SK-N-SH treated with all-trans-retinoic acid at 6 μM for 48 hours (cell line): Measurements from ENCODE around the gene L3HYPDH.

Source experiments
- ATAC-seq: fragments of 200-7000 bp; cut with Tn5 transposase; 3 replicates; pipeline ENCODE4 v1.9.1; 2020; ENCODE audit warnings: mild to moderate bottlenecking, moderate library complexity
- ARNTL ChIP-seq: fragments of 450-650 bp; formaldehyde crosslinking; IDR thresholded peaks from 2 replicates; pipeline ENCODE4 v1.5.0; 2020; ENCODE audit warnings: low read depth, mild to moderate bottlenecking, moderate library complexity, borderline replicate concordance
- BACH2 ChIP-seq: fragments of 250-450 bp; sonication (Bioruptor Pico); IDR thresholded peaks from 2 replicates; pipeline ENCODE4 v1.9.0; 2021; ENCODE audit warnings: mild to moderate bottlenecking, borderline replicate concordance
- CSDC2 ChIP-seq: fragments of 250-450 bp; sonication (Bioruptor Pico); IDR thresholded peaks from 2 replicates; pipeline ENCODE4 v1.5.0; 2020; ENCODE audit warnings: mild to moderate bottlenecking, moderate library complexity
- ESRRG ChIP-seq: fragments of 250-450 bp; sonication (Bioruptor Pico); IDR thresholded peaks from 2 replicates; pipeline ENCODE4 v1.6.1; 2021; ENCODE audit warnings: mild to moderate bottlenecking
- GLIS3 ChIP-seq: fragments of 250-450 bp; sonication (Bioruptor Pico); IDR thresholded peaks from 2 replicates; pipeline ENCODE4 v1.5.0; 2020; ENCODE audit warnings: mild to moderate bottlenecking, moderate library complexity
- ISL1 ChIP-seq: fragments of 250-450 bp; sonication (Bioruptor Pico); IDR thresholded peaks from 2 replicates; pipeline ENCODE4 v2.1.2; 2022; ENCODE audit warnings: mild to moderate bottlenecking, moderate library complexity
- OSR1 ChIP-seq: fragments of 250-450 bp; sonication (Bioruptor Pico); IDR thresholded peaks from 2 replicates; pipeline ENCODE4 v1.8.0; 2022; ENCODE audit warnings: moderate library complexity, mild to moderate bottlenecking, inconsistent platforms
- PATZ1 ChIP-seq: fragments of 250-450 bp; sonication (Bioruptor Pico); IDR thresholded peaks from 2 replicates; pipeline ENCODE4 v1.8.0; 2020; ENCODE audit warnings: mild to moderate bottlenecking, moderate library complexity, borderline replicate concordance
- POU6F1 ChIP-seq: fragments of 250-450 bp; sonication (Bioruptor Pico); IDR thresholded peaks from 2 replicates; pipeline ENCODE4 v1.8.0; 2021; ENCODE audit warnings: low read depth, mild to moderate bottlenecking, moderate library complexity, borderline replicate concordance
- PPARA ChIP-seq: fragments of 250-450 bp; sonication (Bioruptor Pico); IDR thresholded peaks from 2 replicates; pipeline ENCODE4 v1.5.0; 2020; ENCODE audit warnings: mild to moderate bottlenecking, borderline replicate concordance
- RARB ChIP-seq: fragments of 250-450 bp; sonication (Bioruptor Pico); IDR thresholded peaks from 2 replicates; pipeline ENCODE4 v1.8.0; 2021; ENCODE audit warnings: mild to moderate bottlenecking, moderate library complexity
- SNAI2 ChIP-seq: fragments of 250-450 bp; sonication (Bioruptor Pico); IDR thresholded peaks from 2 replicates; pipeline ENCODE4 v1.5.0; 2020; ENCODE audit warnings: mild to moderate bottlenecking, moderate library complexity
- TCF4 ChIP-seq: fragments of 250-450 bp; sonication (Bioruptor Pico); IDR thresholded peaks from 2 replicates; pipeline ENCODE4 v1.8.0; 2021; ENCODE audit warnings: mild to moderate bottlenecking, moderate library complexity, borderline replicate concordance
- TOX ChIP-seq: fragments of 250-450 bp; sonication (Bioruptor Pico); IDR thresholded peaks from 2 replicates; pipeline ENCODE4 v1.8.0; 2021; ENCODE audit warnings: mild to moderate bottlenecking, moderate library complexity, borderline replicate concordance
- ZC3H10 ChIP-seq: fragments of 250-450 bp; sonication (Bioruptor Pico); IDR thresholded peaks from 2 replicates; pipeline ENCODE4 v1.5.1; 2021; ENCODE audit warnings: mild to moderate bottlenecking, moderate library complexity
- ZFP3 ChIP-seq: fragments of 250-450 bp; sonication (Bioruptor Pico); IDR thresholded peaks from 2 replicates; pipeline ENCODE4 v1.5.0; 2020; ENCODE audit warnings: mild to moderate bottlenecking, moderate library complexity
- ZFP30 ChIP-seq: fragments of 450-650 bp; formaldehyde crosslinking; IDR thresholded peaks from 2 replicates; pipeline ENCODE4 v1.5.0; 2022; ENCODE audit warnings: mild to moderate bottlenecking, moderate library complexity
- ZNF565 ChIP-seq: fragments of 450-650 bp; formaldehyde crosslinking; conservative IDR thresholded peaks from 2 replicates; pipeline ENCODE4 v1.5.0; 2020; ENCODE audit warnings: low read depth, mild to moderate bottlenecking, moderate library complexity
- ZNF70 ChIP-seq: fragments of 450-650 bp; formaldehyde crosslinking; IDR thresholded peaks from 2 replicates; pipeline ENCODE4 v1.5.0; 2020; ENCODE audit warnings: mild to moderate bottlenecking, moderate library complexity
- ZNF8 ChIP-seq: fragments of 450-650 bp; formaldehyde crosslinking; IDR thresholded peaks from 2 replicates; pipeline ENCODE4 v1.5.0; 2020; ENCODE audit warnings: mild to moderate bottlenecking, moderate library complexity
- TF ChIP-seq, protein P1 (sequence below): fragments of 250-450 bp; sonication (Bioruptor Pico); IDR thresholded peaks from 2 replicates; pipeline ENCODE4 v1.5.1; 2020; ENCODE audit warnings: low read depth, mild to moderate bottlenecking, moderate library complexity
- TF ChIP-seq, protein P2 (sequence below): fragments of 250-450 bp; sonication (Bioruptor Pico); IDR thresholded peaks from 2 replicates; pipeline ENCODE4 v1.5.0; 2020; ENCODE audit warnings: mild to moderate bottlenecking, moderate library complexity
- TF ChIP-seq, protein P3 (sequence below): fragments of 250-450 bp; sonication (Bioruptor Pico); IDR thresholded peaks from 2 replicates; pipeline ENCODE4 v1.5.1; 2021; ENCODE audit warnings: mild to moderate bottlenecking, moderate library complexity

Gene L3HYPDH

DNA sequence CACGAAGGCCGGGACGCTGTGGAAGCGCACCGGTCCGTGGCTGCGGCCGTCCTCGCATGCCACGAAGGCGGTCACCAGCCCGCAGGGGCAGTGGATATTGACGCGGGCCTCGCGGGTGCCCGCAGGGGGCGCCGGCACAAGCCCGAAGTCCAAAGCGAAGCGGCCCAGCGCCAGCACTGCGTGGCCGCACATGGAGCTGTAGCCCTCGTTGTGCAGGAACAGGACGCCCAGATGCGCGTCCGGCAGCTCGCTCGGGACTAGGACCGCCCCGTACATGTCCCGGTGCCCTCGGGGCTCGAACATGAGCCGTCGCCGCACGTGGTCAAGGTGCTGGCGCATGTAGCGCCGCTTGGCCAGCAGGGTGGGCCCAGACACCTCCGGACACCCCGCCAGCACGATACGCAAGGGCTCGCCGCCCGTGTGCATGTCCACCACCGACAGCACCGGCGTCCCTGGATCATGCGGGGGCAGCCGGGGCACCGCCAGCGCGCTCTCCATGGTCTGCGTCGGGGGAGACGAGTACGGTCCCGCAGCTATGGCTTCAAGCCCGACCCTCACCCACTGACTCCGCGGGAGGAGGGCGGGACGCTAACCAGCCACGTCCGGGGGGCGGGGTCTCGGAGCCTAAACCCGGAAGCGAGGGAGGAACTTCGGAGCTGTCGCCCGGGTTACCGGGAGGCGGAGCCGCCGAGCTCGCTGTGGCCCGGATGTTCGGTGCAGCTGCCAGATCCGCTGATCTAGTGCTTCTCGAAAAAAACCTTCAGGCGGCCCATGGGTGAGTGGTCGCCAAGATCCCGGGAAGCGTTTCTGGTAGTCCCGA, at the start of gene L3HYPDH, which contains the start of gene JKAMP:
TSS of gene L3HYPDH (minus strand) at position 590 of the 820 bp plus-strand sequence. CDS start at position 498, 92 bp downstream.
TSS of gene JKAMP (plus strand) at position 699 of the 820 bp plus-strand sequence. CDS start at position 772, 73 bp downstream.
- peak; percentile 87 for ATAC-seq
- TF ChIP-seq CSDC2 = no peak
- no peak for TF ChIP-seq ZNF565
- TF ChIP-seq ZNF70 (CRISPR knock-in tag) = no peak
- TF ChIP-seq PPARA = no peak
- TF ChIP-seq ISL1 (CRISPR knock-in tag) = no peak
- no peak for TF ChIP-seq ESRRG (CRISPR knock-in tag)
- no peak for TF ChIP-seq ARNTL
- TF ChIP-seq, protein P1, sequence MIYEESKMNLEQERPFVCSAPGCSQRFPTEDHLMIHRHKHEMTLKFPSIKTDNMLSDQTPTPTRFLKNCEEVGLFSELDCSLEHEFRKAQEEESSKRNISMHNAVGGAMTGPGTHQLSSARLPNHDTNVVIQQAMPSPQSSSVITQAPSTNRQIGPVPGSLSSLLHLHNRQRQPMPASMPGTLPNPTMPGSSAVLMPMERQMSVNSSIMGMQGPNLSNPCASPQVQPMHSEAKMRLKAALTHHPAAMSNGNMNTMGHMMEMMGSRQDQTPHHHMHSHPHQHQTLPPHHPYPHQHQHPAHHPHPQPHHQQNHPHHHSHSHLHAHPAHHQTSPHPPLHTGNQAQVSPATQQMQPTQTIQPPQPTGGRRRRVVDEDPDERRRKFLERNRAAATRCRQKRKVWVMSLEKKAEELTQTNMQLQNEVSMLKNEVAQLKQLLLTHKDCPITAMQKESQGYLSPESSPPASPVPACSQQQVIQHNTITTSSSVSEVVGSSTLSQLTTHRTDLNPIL (CRISPR knock-in tag) = no peak
- 0 out of 2 replicates have a peak, but pooled peaks have one; percentile 13 for TF ChIP-seq TCF4 (CRISPR knock-in tag)
- TF ChIP-seq SNAI2 (CRISPR knock-in tag) = no peak
- peak; percentile 12; the same call in 1 of the 2 replicates for TF ChIP-seq POU6F1
- TF ChIP-seq ZNF8 (CRISPR knock-in tag) = no peak
- TF ChIP-seq ZFP30 (CRISPR knock-in tag) = no peak
- TF ChIP-seq GLIS3 (CRISPR knock-in tag) = peak; percentile 50; the same call in 1 of the 2 replicates
- 0 out of 2 replicates have a peak, but pooled peaks have one; percentile 53 for TF ChIP-seq ZFP3 (CRISPR knock-in tag)
- TF ChIP-seq, protein P2, sequence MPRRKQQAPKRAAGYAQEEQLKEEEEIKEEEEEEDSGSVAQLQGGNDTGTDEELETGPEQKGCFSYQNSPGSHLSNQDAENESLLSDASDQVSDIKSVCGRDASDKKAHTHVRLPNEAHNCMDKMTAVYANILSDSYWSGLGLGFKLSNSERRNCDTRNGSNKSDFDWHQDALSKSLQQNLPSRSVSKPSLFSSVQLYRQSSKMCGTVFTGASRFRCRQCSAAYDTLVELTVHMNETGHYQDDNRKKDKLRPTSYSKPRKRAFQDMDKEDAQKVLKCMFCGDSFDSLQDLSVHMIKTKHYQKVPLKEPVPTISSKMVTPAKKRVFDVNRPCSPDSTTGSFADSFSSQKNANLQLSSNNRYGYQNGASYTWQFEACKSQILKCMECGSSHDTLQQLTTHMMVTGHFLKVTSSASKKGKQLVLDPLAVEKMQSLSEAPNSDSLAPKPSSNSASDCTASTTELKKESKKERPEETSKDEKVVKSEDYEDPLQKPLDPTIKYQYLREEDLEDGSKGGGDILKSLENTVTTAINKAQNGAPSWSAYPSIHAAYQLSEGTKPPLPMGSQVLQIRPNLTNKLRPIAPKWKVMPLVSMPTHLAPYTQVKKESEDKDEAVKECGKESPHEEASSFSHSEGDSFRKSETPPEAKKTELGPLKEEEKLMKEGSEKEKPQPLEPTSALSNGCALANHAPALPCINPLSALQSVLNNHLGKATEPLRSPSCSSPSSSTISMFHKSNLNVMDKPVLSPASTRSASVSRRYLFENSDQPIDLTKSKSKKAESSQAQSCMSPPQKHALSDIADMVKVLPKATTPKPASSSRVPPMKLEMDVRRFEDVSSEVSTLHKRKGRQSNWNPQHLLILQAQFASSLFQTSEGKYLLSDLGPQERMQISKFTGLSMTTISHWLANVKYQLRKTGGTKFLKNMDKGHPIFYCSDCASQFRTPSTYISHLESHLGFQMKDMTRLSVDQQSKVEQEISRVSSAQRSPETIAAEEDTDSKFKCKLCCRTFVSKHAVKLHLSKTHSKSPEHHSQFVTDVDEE (CRISPR knock-in tag) = no peak; the same call in 1 of the 2 replicates
- no peak for TF ChIP-seq OSR1 (CRISPR knock-in tag)
- no peak for TF ChIP-seq BACH2 (CRISPR knock-in tag)
- TF ChIP-seq ZC3H10 (CRISPR knock-in tag) = no peak
- no peak for TF ChIP-seq PATZ1
- TF ChIP-seq, protein P3, sequence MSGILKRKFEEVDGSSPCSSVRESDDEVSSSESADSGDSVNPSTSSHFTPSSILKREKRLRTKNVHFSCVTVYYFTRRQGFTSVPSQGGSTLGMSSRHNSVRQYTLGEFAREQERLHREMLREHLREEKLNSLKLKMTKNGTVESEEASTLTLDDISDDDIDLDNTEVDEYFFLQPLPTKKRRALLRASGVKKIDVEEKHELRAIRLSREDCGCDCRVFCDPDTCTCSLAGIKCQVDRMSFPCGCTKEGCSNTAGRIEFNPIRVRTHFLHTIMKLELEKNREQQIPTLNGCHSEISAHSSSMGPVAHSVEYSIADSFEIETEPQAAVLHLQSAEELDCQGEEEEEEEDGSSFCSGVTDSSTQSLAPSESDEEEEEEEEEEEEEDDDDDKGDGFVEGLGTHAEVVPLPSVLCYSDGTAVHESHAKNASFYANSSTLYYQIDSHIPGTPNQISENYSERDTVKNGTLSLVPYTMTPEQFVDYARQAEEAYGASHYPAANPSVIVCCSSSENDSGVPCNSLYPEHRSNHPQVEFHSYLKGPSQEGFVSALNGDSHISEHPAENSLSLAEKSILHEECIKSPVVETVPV (CRISPR knock-in tag) = no peak
- TF ChIP-seq RARB (CRISPR knock-in tag) = no peak
- TF ChIP-seq TOX (CRISPR knock-in tag) = no peak

DNA sequence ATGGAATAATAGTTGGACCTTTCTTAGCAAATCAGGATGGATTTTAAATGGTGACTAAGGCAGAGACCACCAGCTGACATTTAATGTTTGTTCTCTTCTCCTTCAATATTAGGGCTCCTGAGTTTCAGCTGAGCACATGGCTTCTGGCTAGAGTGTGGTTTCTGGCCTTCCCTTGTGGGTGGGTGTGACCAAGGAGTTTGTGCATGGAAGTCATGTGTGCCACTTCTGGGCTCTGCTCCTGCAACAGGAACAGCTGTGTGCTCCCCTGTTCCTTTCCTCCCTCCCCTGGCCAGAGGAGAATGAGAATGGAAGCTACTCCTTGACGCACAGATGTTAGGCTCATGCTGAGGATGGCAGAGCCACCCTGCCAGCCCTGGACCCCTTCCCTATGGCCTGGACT, 48.2 kb upstream of the L3HYPDH start:
- TF ChIP-seq GLIS3 (CRISPR knock-in tag) (no peak), BACH2 (CRISPR knock-in tag) (no peak), CSDC2 (no peak), ISL1 (CRISPR knock-in tag) (no peak), ESRRG (CRISPR knock-in tag) (no peak), ZFP30 (CRISPR knock-in tag) (no peak), PATZ1 (no peak), PPARA (no peak)
- TF ChIP-seq, protein P3 (CRISPR knock-in tag) = no peak
- no peak for ATAC-seq
